MCF 10A (cell line): ENCODE measurements around the gene MRGPRE. TPM values are rescaled to one million over a fixed set of nuclear protein-coding genes. Genes with fewer than 3 reads are reported as not detected.
A peak's percentile ranks its signal among the peaks of the same experiment; 100 is the strongest.

Source experiments
- BruUV-seq: library from RNA; stranded (reverse); fragments of 400-500 nt; replicated peaks from 2 replicates; lab custom pipeline; 2021; lab: Mats Ljungman, UMichigan
- CTCF ChIA-PET: fragments of 300-600 bp; sonication (Branson Sonifier 250); formaldehyde crosslinking; extraction: SDS; loops from one replicate; lab custom pipeline; 2021; ENCODE audit warnings: antibody characterized with exemption, inconsistent platforms; lab: Yijun Ruan, JAX
- POLR2A ChIA-PET: fragments of 300-600, 350-650 bp; sonication (Branson Sonifier 250); formaldehyde crosslinking; extraction: SDS; loops from one replicate; lab custom pipeline; 2020; ENCODE audit warnings: antibody characterized with exemption, inconsistent platforms; lab: Yijun Ruan, JAX
- DNase-seq: peaks from one replicate; pipeline ENCODE4 v3.0.0-alpha.2; 2018; ENCODE audit not compliant: unreplicated experiment
- H3K27ac Mint-ChIP-seq: one replicate; pipeline ENCODE4 v1.8.0; 2022; ENCODE audit warnings: mild to moderate bottlenecking, low read depth, mixed read lengths; ENCODE audit not compliant: unreplicated experiment
- H3K27me3 Mint-ChIP-seq: one replicate; pipeline ENCODE4 v1.8.0; 2022; ENCODE audit warnings: mixed read lengths; ENCODE audit not compliant: insufficient read depth, unreplicated experiment
- H3K36me3 Mint-ChIP-seq: one replicate; pipeline ENCODE4 v1.8.0; 2022; ENCODE audit warnings: mild to moderate bottlenecking, moderate library complexity, mixed read lengths; ENCODE audit not compliant: insufficient read depth, unreplicated experiment
- H3K4me1 Mint-ChIP-seq: one replicate; pipeline ENCODE4 v1.8.0; 2022; ENCODE audit warnings: mixed read lengths; ENCODE audit not compliant: insufficient read depth, unreplicated experiment
- H3K4me3 Mint-ChIP-seq: one replicate; pipeline ENCODE4 v1.8.0; 2022; ENCODE audit warnings: mild to moderate bottlenecking, moderate library complexity, mixed read lengths; ENCODE audit not compliant: unreplicated experiment
- H3K9me3 Mint-ChIP-seq: one replicate; pipeline ENCODE4 v1.8.0; 2022; ENCODE audit warnings: mixed read lengths; ENCODE audit not compliant: unreplicated experiment
- intact Hi-C: fragments of 100-400 bp; cut with micrococcal nuclease; formaldehyde crosslinking; loops from 2 replicates; pipeline ENCODE4 v1.14.1; 2022
- total RNA-seq: library from RNA; stranded (reverse); gene quantifications from 2 replicates; pipeline ENCODE4 v1.2.3, GENCODE V29; 2022
- TF ChIP-seq, protein P1 (sequence below): fragments of 200-600 bp; IDR thresholded peaks from one replicate; pipeline ENCODE4 v1.8.0; 2022; ENCODE audit warnings: antibody characterized with exemption, mild to moderate bottlenecking; ENCODE audit not compliant: unreplicated experiment

MRGPRE gene
- total RNA-seq, 1 experiment from 2014 or later: not detected

DNA sequence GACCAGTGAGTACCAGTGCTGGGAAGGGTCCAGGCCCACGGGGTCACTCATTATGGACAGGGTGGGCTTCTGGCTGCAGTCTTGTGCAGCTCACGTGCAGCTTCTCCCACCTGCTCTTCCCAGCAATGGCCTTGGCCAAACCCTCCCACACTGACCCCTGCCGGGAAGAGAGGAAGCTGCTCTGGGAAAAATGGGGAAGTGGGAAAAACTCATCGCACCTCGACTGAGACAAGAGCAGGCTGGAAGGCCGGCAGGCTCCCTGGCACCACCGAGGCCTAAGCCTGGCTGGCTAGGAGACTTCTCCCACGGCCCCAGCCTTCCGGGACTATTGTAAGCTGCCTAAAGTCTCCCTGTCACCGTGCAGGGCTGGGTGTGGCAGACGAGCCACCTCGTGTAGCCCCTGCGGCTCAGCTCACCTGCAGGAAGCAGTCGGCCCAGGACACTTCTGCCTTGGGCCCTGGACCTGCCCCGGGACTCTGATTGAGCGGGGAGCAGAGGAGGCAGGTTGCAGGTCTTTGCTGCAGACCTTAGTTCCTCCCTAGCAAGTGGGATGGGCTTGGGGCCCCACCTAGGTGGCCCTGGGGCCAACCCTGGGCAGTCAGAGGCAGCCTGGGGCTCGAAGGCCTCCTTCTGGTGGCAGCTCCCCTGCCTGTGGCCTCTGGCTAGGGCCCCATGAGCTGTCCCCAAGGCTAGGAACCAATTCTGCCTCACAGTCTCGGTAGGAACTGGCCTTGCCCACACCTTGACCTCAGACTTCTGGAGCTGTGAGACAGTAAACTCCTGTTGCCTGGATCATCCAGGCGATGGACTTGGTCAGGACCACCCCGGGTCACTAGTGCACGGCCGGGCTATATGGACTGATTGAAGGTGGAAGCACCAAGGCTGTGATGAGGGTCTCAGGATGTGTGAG is 36.7 kb downstream of the MRGPRE start:
- intact Hi-C loops: loop anchor here (1.0 kb wide), 2 partner anchors 72 to 85 kb away; no protein-coding TSS in a partner anchor

DNA sequence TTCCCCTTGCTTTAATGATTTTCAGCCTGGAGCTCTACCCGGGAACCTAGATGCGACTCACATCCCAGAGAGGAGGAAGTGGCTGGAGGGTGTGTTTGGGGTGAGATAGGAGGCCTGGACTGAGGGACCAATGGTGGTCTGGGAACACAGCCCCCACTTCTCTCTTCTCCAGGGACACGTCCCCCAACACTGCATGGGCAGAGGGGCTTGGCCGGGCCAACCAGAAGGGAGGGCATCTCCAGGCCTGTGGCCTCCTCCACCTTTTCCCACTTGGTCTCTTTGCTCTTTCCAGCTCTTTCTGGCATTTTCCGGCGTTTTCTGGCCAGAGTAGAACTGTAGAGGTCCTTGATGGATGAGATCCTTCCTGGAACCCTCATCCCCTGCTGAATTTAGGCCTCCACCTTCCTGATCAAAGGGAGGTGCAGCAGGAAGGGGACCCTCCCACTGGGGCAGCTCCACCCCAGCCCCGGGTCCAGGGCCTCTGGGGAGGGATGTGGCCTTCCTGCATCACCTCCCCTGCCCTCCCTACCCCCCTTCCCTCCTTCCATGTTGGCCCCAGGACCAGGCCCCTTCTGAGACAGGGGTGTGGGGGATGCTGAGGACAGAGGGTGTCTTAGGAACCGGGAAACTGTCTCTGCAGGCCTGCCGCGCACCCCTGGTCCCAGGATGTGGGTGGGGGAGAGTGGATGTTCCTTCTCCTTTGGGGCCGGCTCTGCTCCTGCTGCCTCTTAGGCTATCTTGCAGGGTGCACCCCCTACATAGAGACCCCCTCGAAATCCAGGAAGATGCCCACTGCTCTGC is 38.0 kb downstream of the MRGPRE start:
- BruUV-seq: no TSS peak
- H3K9me3 Mint-ChIP-seq: no peaks in the 10 kb centered on the region
- intact Hi-C loops: no loop called here
- no peaks in the 10 kb centered on the region for H3K4me1 Mint-ChIP-seq
- no peak overlapping the region for H3K27ac Mint-ChIP-seq
- ChIA-PET CTCF (interaction anchor here (0.5 to 0.9 kb wide), 3 partner anchors 22 to 80 kb away, joined by 3 to 7 read pairs (median 4); no protein-coding TSS in a partner anchor), POLR2A (no interaction called here)
- no peak overlapping the region for H3K4me3 Mint-ChIP-seq
- no peaks in the 10 kb centered on the region for H3K36me3 Mint-ChIP-seq
- H3K27me3 Mint-ChIP-seq: no peaks in the 10 kb centered on the region
- DNase-seq: no peak
- TF ChIP-seq, protein P1, sequence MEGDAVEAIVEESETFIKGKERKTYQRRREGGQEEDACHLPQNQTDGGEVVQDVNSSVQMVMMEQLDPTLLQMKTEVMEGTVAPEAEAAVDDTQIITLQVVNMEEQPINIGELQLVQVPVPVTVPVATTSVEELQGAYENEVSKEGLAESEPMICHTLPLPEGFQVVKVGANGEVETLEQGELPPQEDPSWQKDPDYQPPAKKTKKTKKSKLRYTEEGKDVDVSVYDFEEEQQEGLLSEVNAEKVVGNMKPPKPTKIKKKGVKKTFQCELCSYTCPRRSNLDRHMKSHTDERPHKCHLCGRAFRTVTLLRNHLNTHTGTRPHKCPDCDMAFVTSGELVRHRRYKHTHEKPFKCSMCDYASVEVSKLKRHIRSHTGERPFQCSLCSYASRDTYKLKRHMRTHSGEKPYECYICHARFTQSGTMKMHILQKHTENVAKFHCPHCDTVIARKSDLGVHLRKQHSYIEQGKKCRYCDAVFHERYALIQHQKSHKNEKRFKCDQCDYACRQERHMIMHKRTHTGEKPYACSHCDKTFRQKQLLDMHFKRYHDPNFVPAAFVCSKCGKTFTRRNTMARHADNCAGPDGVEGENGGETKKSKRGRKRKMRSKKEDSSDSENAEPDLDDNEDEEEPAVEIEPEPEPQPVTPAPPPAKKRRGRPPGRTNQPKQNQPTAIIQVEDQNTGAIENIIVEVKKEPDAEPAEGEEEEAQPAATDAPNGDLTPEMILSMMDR: no peak

More for the DNA sequence above, 36.7 kb downstream of the MRGPRE start:
- Mint-ChIP-seq H3K4me1 (no peaks in the 10 kb centered on the region), H3K9me3 (no peaks in the 10 kb centered on the region), H3K4me3 (no peak overlapping the region), H3K27me3 (peaks cover 11% of the 10 kb centered on the region), H3K36me3 (no peaks in the 10 kb centered on the region), H3K27ac (no peak overlapping the region)
- BruUV-seq: no TSS peak
- ChIA-PET CTCF (interaction anchor here (0.6 to 1.1 kb wide), 3 partner anchors 31 to 1204 kb away, joined by 4 to 5 read pairs (median 4); no protein-coding TSS in a partner anchor), POLR2A (interaction anchor here (0.8 kb wide), 1 partner anchor 26 kb away, joined by 3 read pairs; no protein-coding TSS in a partner anchor)
- peak; percentile 52 for DNase-seq
- TF ChIP-seq, protein P1: peak; percentile 42

DNA sequence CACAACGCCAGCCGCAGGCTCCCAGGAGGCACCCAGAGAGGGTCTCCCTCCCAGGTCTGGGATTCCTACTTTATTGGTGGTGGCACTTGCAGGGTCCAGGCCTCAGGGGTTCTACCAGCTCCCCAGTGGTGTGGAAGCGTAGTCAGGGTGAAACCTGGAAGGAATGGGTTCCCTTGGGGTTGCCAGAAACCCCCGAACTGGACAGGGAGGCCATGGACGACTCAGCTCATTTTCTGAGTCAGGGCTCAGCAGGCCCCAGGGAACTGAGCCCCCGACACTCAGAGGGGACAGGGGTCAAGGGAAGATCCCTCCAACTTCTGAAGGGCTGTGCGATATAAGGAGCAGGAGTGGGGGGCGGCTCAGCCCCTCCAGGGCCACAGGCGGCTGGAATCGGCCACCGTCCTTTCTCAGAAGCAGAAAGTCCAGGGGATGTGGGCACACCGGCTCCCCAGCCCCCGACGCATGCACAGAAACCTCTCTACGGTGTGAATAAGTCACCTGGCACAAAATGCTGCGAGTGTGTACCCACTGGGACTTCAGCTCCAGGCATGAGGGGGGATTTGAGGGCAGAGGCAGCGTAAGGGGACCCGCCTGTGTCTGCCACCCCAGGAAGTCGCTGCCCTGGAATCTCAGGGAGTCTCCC is 38.7 kb downstream of the MRGPRE start:
- Mint-ChIP-seq H3K9me3 (no peaks in the 10 kb centered on the region), H3K27me3 (no peaks in the 10 kb centered on the region), H3K36me3 (no peaks in the 10 kb centered on the region), H3K27ac (no peak overlapping the region), H3K4me3 (no peak overlapping the region), H3K4me1 (no peaks in the 10 kb centered on the region)
- ChIA-PET POLR2A (interaction anchor here (0.5 to 1.6 kb wide), 2 partner anchors 11 to 82 kb away, joined by 4 read pairs; no protein-coding TSS in a partner anchor), CTCF (interaction anchor here (0.7 to 0.9 kb wide), 2 partner anchors 23 to 67 kb away, joined by 3 to 4 read pairs; no protein-coding TSS in a partner anchor)
- TF ChIP-seq, protein P1: no peak
- BruUV-seq: no TSS peak
- intact Hi-C loops: no loop called here
- DNase-seq: no peak
